T-cell (primary cell): ENCODE results near the gene ARPC1B. TPM values are rescaled to one million over a fixed set of nuclear protein-coding genes. Genes with fewer than 3 reads are reported as not detected.
"Not testable (repeated sequence)": the region's sequence is repeated elsewhere in the genome, so short reads cannot be mapped to it uniquely, and the experiment has no call there.

Experiments
- ATAC-seq, 4 experiments: fragments of 200-7000 bp in 3 of 4; fragments of 150-1000 bp in 1 of 4; cut with Tn5 transposase; replicated peaks in 1 of 4; 1 replicate in 3 of 4; 2 replicates in 1 of 4; pipeline ENCODE4 v1.10.0; 2021; ENCODE audit warnings: moderate library complexity in 3 of 4, mild to moderate bottlenecking in 2 of 4, moderate number of reproducible peaks in 1 of 4
- CTCF ChIA-PET, 2 donors: fragments of 300-600 bp; sonication (Branson Sonifier 250); formaldehyde crosslinking; loops; one replicate each; lab custom pipeline; 2022; ENCODE audit warnings: antibody characterized with exemption in 2 of 2; lab: Charles Lee
- POLR2A ChIA-PET, 2 donors: fragments of 300-600 bp; sonication (Branson Sonifier 250); formaldehyde crosslinking; loops; one replicate each; lab custom pipeline; 2022; ENCODE audit warnings: antibody characterized with exemption in 2 of 2; lab: Charles Lee
- DNase-seq, 35 experiments: peaks; one replicate each; pipeline versions ENCODE4 v3.0.0 to v3.0.0-alpha.2; 2013 to 2023
- H3K27ac ChIP-seq: one replicate; pipeline ENCODE4 v1.5.1; 2013; ENCODE audit warnings: low read length
- H3K27me3 ChIP-seq, 2 experiments: replicated peaks in 1 of 2; 1 replicate in 1 of 2; 2 replicates in 1 of 2; pipeline versions ENCODE4 v1.6.1 to v1.7.0; 2013; ENCODE audit warnings: low read length in 1 of 2, mixed read lengths in 1 of 2; ENCODE audit not compliant: control insufficient read depth in 2 of 2, insufficient read depth in 2 of 2; ENCODE audit errors: extremely low read depth in 1 of 2
- H3K36me3 ChIP-seq, 2 donors: 1 replicate in 1 of 2; 2 replicates in 1 of 2; pipeline versions ENCODE4 v1.6.1 to v1.7.0; 2013; ENCODE audit warnings: low read length in 1 of 2; ENCODE audit not compliant: control insufficient read depth in 2 of 2, insufficient read depth in 1 of 2; ENCODE audit errors: extremely low read depth in 1 of 2
- H3K4me1 ChIP-seq, 2 experiments: 1 replicate in 1 of 2; 2 replicates in 1 of 2; pipeline versions ENCODE4 v1.6.1 to v1.7.0; 2013; ENCODE audit warnings: low read length in 2 of 2, mixed read lengths in 1 of 2; ENCODE audit not compliant: insufficient read depth in 2 of 2, control insufficient read depth in 1 of 2; ENCODE audit errors: extremely low read depth in 1 of 2
- H3K4me3 ChIP-seq, 2 donors: 1 replicate in 1 of 2; 2 replicates in 1 of 2; pipeline versions ENCODE4 v1.5.1 to v1.7.0; 2013; ENCODE audit warnings: mild to moderate bottlenecking in 2 of 2, low read length in 1 of 2, moderate library complexity in 1 of 2; ENCODE audit not compliant: control insufficient read depth in 1 of 2; ENCODE audit errors: extremely low read depth in 1 of 2
- H3K9me3 ChIP-seq: 2 replicates; pipeline ENCODE4 v1.7.0; 2013
- H3K27ac Mint-ChIP-seq, 2 donors: one replicate each; pipeline ENCODE4 v1.8.0; 2020 to 2021; ENCODE audit warnings: mild to moderate bottlenecking in 2 of 2, mixed read lengths in 2 of 2
- H3K27me3 Mint-ChIP-seq, 2 donors: one replicate each; pipeline ENCODE4 v1.8.0; 2021 to 2022; ENCODE audit warnings: mixed read lengths in 2 of 2
- H3K36me3 Mint-ChIP-seq: one replicate; pipeline ENCODE4 v1.8.0; 2021; ENCODE audit warnings: mixed read lengths
- H3K4me1 Mint-ChIP-seq, 3 donors: one replicate each; pipeline ENCODE4 v1.8.0; 2020 to 2022; ENCODE audit warnings: mixed read lengths in 3 of 3, mild to moderate bottlenecking in 1 of 3
- H3K4me3 Mint-ChIP-seq, 3 donors: one replicate each; pipeline ENCODE4 v1.8.0; 2020 to 2022; ENCODE audit warnings: mild to moderate bottlenecking in 3 of 3, mixed read lengths in 3 of 3, moderate library complexity in 3 of 3
- H3K9me3 Mint-ChIP-seq, 3 donors: one replicate each; pipeline ENCODE4 v1.8.0; 2020 to 2022; ENCODE audit warnings: mixed read lengths in 3 of 3
- WGBS: methylation state at CpG from one replicate; pipeline ENCODE4 v1.1.5; 2013; ENCODE audit warnings: missing lambda C conversion rate; ENCODE audit not compliant: insufficient coverage; 5-methylcytosine and 5-hydroxymethylcytosine counted together
- total RNA-seq, 35 experiments: library from RNA in 6 of 35; stranded (reverse) in 6 of 35; fragments of 120-200 nt in 1 of 35; gene quantifications; one replicate each; pipeline versions ENCODE4 v1.2.1 to v1.2.4 and lab custom pipeline; 2013 to 2026

The ARPC1B gene
- total RNA-seq, 5 donors from 2014 or later (not counting 1 experiment from before 2014, with no cell fraction given) = 131 to 232 (median 203) TPM

DNA sequence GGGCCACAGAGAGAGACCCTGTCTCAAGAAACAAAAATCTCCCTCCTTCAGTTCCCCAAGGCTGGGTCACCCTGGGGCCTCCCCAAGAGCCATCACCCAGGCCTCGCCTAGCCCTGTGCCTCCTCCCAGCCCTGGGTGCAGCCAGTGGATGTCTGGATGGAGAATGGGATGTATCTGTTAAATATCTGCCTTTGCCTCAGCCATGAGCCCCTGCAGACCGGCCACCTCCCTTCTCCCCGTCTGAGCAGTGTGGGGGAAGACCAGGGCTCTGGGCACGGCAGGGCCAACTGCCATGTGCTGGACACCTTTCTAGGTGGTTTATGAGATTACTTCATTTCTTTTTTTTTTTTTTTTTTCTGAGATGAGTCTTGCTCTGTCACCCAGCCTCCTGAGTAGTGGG is 10.0 kb downstream of the ARPC1B start:
- Mint-ChIP-seq H3K27ac (peak overlapping the region in 1 of 2 donors; percentile 59), H3K4me3 (no peak overlapping the region), H3K27me3 (no peaks in the 10 kb centered on the region), H3K4me1 (peaks cover 36 to 47% (median 40%) of the 10 kb centered on the region in 3 donors), H3K36me3 (peaks cover 14% of the 10 kb centered on the region), H3K9me3 (no peaks in the 10 kb centered on the region)
- DNase-seq (no peak), ATAC-seq (no peak)
- Histone ChIP-seq H3K27me3 (no peaks in the 10 kb centered on the region), H3K4me1 (peaks cover 15 to 69% of the 10 kb centered on the region in 2 experiments), H3K36me3 (peaks cover 25 to 59% of the 10 kb centered on the region in 2 donors), H3K4me3 (no peak overlapping the region), H3K27ac (peak overlapping the region; percentile 11), H3K9me3 (no peaks in the 10 kb centered on the region)
- POLR2A ChIA-PET = interaction anchor here in 1 of 2 donors (0.6 kb wide), 2 partner anchors 22 to 24 kb away, joined by 3 to 6 read pairs; no protein-coding TSS in a partner anchor
- WGBS = no CpG with 5 or more reads among the region's 4 CpGs
- CTCF ChIA-PET = no interaction called here

DNA sequence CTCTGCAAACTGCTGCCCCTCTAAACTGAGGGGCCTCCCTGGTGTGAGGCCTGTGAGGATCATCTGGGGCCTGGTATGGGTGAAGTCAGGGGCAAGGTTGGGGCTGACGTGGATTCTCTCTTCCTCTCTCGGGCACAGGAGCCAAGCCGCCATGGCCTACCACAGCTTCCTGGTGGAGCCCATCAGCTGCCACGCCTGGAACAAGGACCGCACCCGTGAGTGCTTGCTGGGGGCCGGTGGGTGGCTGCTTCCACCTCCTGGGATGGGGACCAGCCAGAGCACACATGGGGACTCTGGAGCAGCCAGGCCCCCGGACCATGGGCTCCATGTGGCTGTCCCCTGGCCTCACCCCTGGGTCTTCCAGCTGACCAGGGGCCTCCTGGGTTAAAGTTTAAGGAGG is 11.0 kb downstream of the ARPC1B start:
- H3K4me3 Mint-ChIP-seq = no peak overlapping the region

DNA sequence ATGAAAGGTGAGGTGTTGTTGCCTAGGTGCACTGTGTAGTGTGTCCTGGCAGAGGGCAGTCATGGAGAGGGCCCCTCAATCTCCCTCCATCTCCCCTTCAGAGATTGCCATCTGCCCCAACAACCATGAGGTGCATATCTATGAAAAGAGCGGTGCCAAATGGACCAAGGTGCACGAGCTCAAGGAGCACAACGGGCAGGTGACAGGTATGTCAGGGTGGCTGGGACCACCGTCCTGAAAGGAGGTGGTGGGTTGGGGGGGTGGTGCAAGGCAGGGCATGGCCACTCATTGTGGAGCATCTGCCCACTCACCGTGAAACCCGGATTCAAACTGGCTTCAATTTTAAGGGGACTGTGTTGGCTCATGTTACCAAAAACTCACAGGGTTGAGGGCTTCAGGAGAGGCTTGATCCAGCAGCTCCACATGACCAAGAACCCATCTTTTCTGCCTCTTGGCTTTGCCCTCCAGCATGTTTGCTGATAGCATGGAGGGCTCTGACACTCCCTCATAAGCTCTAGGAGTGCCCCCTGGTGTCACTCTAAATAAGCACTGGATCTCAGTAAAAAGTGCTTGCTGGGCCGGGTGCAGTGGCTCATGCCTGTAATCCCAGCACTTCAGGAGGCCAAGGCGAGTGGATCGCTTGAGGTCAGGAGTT is 12.2 kb downstream of the ARPC1B start:
- Histone ChIP-seq H3K36me3 (peaks cover 33 to 74% of the 10 kb centered on the region in 2 donors), H3K27ac (no peak overlapping the region), H3K9me3 (no peaks in the 10 kb centered on the region), H3K4me1 (peaks cover 2 to 47% of the 10 kb centered on the region in 2 experiments), H3K27me3 (no peaks in the 10 kb centered on the region), H3K4me3 (no peak overlapping the region)
- CTCF ChIA-PET = interaction anchor here (0.6 to 0.9 kb wide), 3 partner anchors 8 to 137 kb away, joined by 3 to 5 read pairs (median 4); no protein-coding TSS in a partner anchor
- peak; percentile 52 to 83 (median 78) for ATAC-seq
- peak in 19 of 35 experiments; percentile 19 to 68 (median 32) for DNase-seq
- no peaks in the 10 kb centered on the region for H3K9me3 Mint-ChIP-seq
- H3K36me3 Mint-ChIP-seq = peaks cover 10% of the 10 kb centered on the region
- H3K4me1 Mint-ChIP-seq = peaks cover 16 to 26% (median 18%) of the 10 kb centered on the region in 3 donors
- WGBS = 92% methylated on average over 7 of the region's 9 CpGs
- no peak overlapping the region for H3K4me3 Mint-ChIP-seq
- no peaks in the 10 kb centered on the region for H3K27me3 Mint-ChIP-seq
- H3K27ac Mint-ChIP-seq = peak overlapping the region; percentile 5 to 77
- POLR2A ChIA-PET = interaction anchor here (0.7 kb wide), 2 partner anchors 18 to 21 kb away, joined by 5 to 10 read pairs; no protein-coding TSS in a partner anchor

More for the DNA sequence above, 11.0 kb downstream of the ARPC1B start:
- no peaks in the 10 kb centered on the region for H3K27me3 ChIP-seq
- H3K27me3 Mint-ChIP-seq = no peaks in the 10 kb centered on the region
- ChIA-PET CTCF (interaction anchor here in 1 of 2 donors (0.8 kb wide), 1 partner anchor 33 kb away, joined by 5 read pairs; no protein-coding TSS in a partner anchor), POLR2A (no interaction called here)
- H3K9me3 ChIP-seq = no peaks in the 10 kb centered on the region
- peak overlapping the region; percentile 56 for H3K27ac ChIP-seq
- peaks cover 26 to 70% of the 10 kb centered on the region in 2 donors for H3K36me3 ChIP-seq
- DNase-seq = peak in 1 of 35 experiments; percentile 23
- peak overlapping the region; percentile 28 to 36 for H3K27ac Mint-ChIP-seq
- peaks cover 8 to 59% of the 10 kb centered on the region in 2 experiments for H3K4me1 ChIP-seq
- WGBS = 76% methylated on average over 7 of the region's 8 CpGs
- peaks cover 26 to 37% (median 29%) of the 10 kb centered on the region in 3 donors for H3K4me1 Mint-ChIP-seq
- no peak overlapping the region for H3K4me3 ChIP-seq
- ATAC-seq = no peak
- H3K9me3 Mint-ChIP-seq = no peaks in the 10 kb centered on the region
- H3K36me3 Mint-ChIP-seq = peaks cover 14% of the 10 kb centered on the region

GRCh38 chr7:99387239-99387635 is 12.7 kb downstream of the ARPC1B start:
- ChIA-PET CTCF (interaction anchor here (0.6 to 0.9 kb wide), 2 partner anchors 11 to 136 kb away, joined by 4 to 5 read pairs; no protein-coding TSS in a partner anchor), POLR2A (interaction anchor here (0.5 to 0.7 kb wide), 3 partner anchors 10 to 47 kb away, joined by 3 to 10 read pairs (median 9); no protein-coding TSS in a partner anchor)
- H3K27me3 Mint-ChIP-seq, H3K4me3 Mint-ChIP-seq, H3K4me3 ChIP-seq, H3K9me3 Mint-ChIP-seq, DNase-seq, H3K27ac ChIP-seq, H3K9me3 ChIP-seq, ATAC-seq, H3K27me3 ChIP-seq: not testable (repeated sequence)
- Mint-ChIP-seq H3K4me1 (peaks cover 16 to 30% (median 21%) of the 10 kb centered on the region in 3 donors), H3K27ac (peak overlapping the region; percentile 5 to 77), H3K36me3 (peaks cover 10% of the 10 kb centered on the region)
- WGBS = 100% methylated on average over 6 of the region's 14 CpGs
- Histone ChIP-seq H3K36me3 (peaks cover 33 to 77% of the 10 kb centered on the region in 2 donors), H3K4me1 (peaks cover under 1 to 46% of the 10 kb centered on the region in 2 experiments)

- H3K27ac ChIP-seq = no peak overlapping the region
- no peaks in the 10 kb centered on the region for H3K27me3 ChIP-seq
- H3K9me3 Mint-ChIP-seq = no peaks in the 10 kb centered on the region
- 96% methylated on average over 12 of the region's 20 CpGs for WGBS
- H3K36me3 Mint-ChIP-seq = peaks cover 10% of the 10 kb centered on the region
- H3K4me1 ChIP-seq = peaks cover 3 to 46% of the 10 kb centered on the region in 2 experiments
- H3K4me1 Mint-ChIP-seq = peaks cover 16 to 33% (median 25%) of the 10 kb centered on the region in 3 donors
- CTCF ChIA-PET = no interaction called here
- H3K4me3 ChIP-seq = no peak overlapping the region
- H3K27me3 Mint-ChIP-seq = no peaks in the 10 kb centered on the region
- no peaks in the 10 kb centered on the region for H3K9me3 ChIP-seq
- H3K27ac Mint-ChIP-seq = peak overlapping the region in 1 of 2 donors; percentile 28
- DNase-seq (no peak), ATAC-seq (no peak)
- POLR2A ChIA-PET = interaction anchor here (0.5 to 0.7 kb wide), 4 partner anchors 9 to 819 kb away, joined by 3 to 9 read pairs (median 4); no protein-coding TSS in a partner anchor
- peaks cover 33 to 81% of the 10 kb centered on the region in 2 donors for H3K36me3 ChIP-seq
- H3K4me3 Mint-ChIP-seq = no peak overlapping the region
Measured at GRCh38 chr7:99387912-99388311, 13.4 kb downstream of the ARPC1B start.

GRCh38 chr7:99389772-99390171 is 15.2 kb downstream of the ARPC1B start:
- H3K9me3 Mint-ChIP-seq = no peaks in the 10 kb centered on the region
- POLR2A ChIA-PET = no interaction called here
- Histone ChIP-seq H3K27ac (no peak overlapping the region), H3K9me3 (no peaks in the 10 kb centered on the region), H3K27me3 (no peaks in the 10 kb centered on the region), H3K4me1 (peaks cover 8 to 44% of the 10 kb centered on the region in 2 experiments), H3K36me3 (peaks cover 32 to 82% of the 10 kb centered on the region in 2 donors), H3K4me3 (no peak overlapping the region)
- H3K36me3 Mint-ChIP-seq = peaks cover 7% of the 10 kb centered on the region
- CTCF ChIA-PET = interaction anchor here in 1 of 2 donors (0.6 kb wide), 1 partner anchor 345 kb away, joined by 3 read pairs; no protein-coding TSS in a partner anchor
- no peak for DNase-seq
- 97% methylated on average over 12 of the region's 13 CpGs for WGBS
- H3K27me3 Mint-ChIP-seq = no peaks in the 10 kb centered on the region
- H3K27ac Mint-ChIP-seq = no peak overlapping the region
- peaks cover 12 to 32% (median 23%) of the 10 kb centered on the region in 3 donors for H3K4me1 Mint-ChIP-seq
- no peak overlapping the region for H3K4me3 Mint-ChIP-seq
- no peak for ATAC-seq
